DND-41 (cell line): ENCODE results near the gene E2F2.

Source experiments
- ATAC-seq: fragments of 200-7000 bp; cut with Tn5 transposase; 3 replicates; pipeline ENCODE4 v1.9.1; 2021; ENCODE audit warnings: low read depth; ENCODE audit not compliant: insufficient read depth
- DNase-seq: peaks from one replicate; pipeline ENCODE4 v3.0.0-alpha.2; 2020
- H2AFZ ChIP-seq: 2 replicates; pipeline ENCODE4 v1.6.0; 2012; ENCODE audit warnings: low read depth, low read length
- H3K27ac ChIP-seq: 2 replicates; pipeline ENCODE4 v1.5.1; 2012; ENCODE audit warnings: low read length, inconsistent platforms
- H3K27me3 ChIP-seq: fragments of 200-600 bp; sonication (generic); 2 replicates; pipeline ENCODE4 v1.6.0; 2012; ENCODE audit warnings: low read length, mild to moderate bottlenecking, inconsistent platforms; ENCODE audit not compliant: insufficient read depth, poor library complexity
- H3K36me3 ChIP-seq: 2 replicates; pipeline ENCODE4 v1.5.1; 2012; ENCODE audit warnings: low read length, inconsistent platforms; ENCODE audit not compliant: insufficient read depth
- H3K4me1 ChIP-seq: 2 replicates; pipeline ENCODE4 v1.5.1; 2012; ENCODE audit warnings: mild to moderate bottlenecking, low read length; ENCODE audit not compliant: insufficient read depth
- H3K4me2 ChIP-seq: 2 replicates; pipeline ENCODE4 v1.6.0; 2012; ENCODE audit warnings: mild to moderate bottlenecking, moderate library complexity, low read length, inconsistent platforms; ENCODE audit not compliant: insufficient read depth
- H3K4me3 ChIP-seq, 2 experiments: fragments of 200-600 bp in 1 of 2; shearing (Covaris generic) in 1 of 2; 2 replicates each; pipeline ENCODE4 v1.5.1; 2012 to 2016; ENCODE audit warnings: inconsistent platforms in 2 of 2, low read length in 2 of 2, mild to moderate bottlenecking in 2 of 2, low read depth in 1 of 2, moderate library complexity in 1 of 2
- H3K79me2 ChIP-seq: 2 replicates; pipeline ENCODE4 v1.6.0; 2012; ENCODE audit warnings: low read length, inconsistent platforms; ENCODE audit not compliant: insufficient read depth
- H3K9ac ChIP-seq: 2 replicates; pipeline ENCODE4 v1.6.0; 2012; ENCODE audit warnings: low read depth, mild to moderate bottlenecking, inconsistent platforms, low read length, moderate library complexity
- H3K9me3 ChIP-seq: 2 replicates; pipeline ENCODE4 v1.5.1; 2012; ENCODE audit warnings: low read length, moderate library complexity, mild to moderate bottlenecking, inconsistent platforms; ENCODE audit not compliant: insufficient read depth, severe bottlenecking
- H4K20me1 ChIP-seq: 2 replicates; pipeline ENCODE4 v1.6.0; 2012; ENCODE audit warnings: low read length; ENCODE audit not compliant: insufficient read depth
- CTCF ChIP-seq: IDR thresholded peaks from 2 replicates; pipeline ENCODE4 v1.5.1; 2012; ENCODE audit warnings: borderline replicate concordance, low read length, moderate library complexity, mild to moderate bottlenecking; ENCODE audit not compliant: poor library complexity, severe bottlenecking; ENCODE audit errors: extremely low read depth
- EZH2 ChIP-seq: IDR thresholded peaks from 3 replicates; pipeline ENCODE4 v1.6.1; 2012; ENCODE audit warnings: borderline replicate concordance, low read depth, mild to moderate bottlenecking, moderate library complexity, low read length, inconsistent platforms; ENCODE audit not compliant: severe bottlenecking

E2F2 gene

GRCh38 chr1:23463286-23463685, 67.7 kb downstream of the E2F2 start:
- Histone ChIP-seq H3K9ac (no peak overlapping the region), H3K9me3 (no peaks in the 10 kb centered on the region), H3K27me3 (peaks cover 6% of the 10 kb centered on the region), H3K4me2 (no peak overlapping the region), H4K20me1 (peaks cover 6% of the 10 kb centered on the region; the same call in 1 of the 2 replicates), H3K27ac (no peak overlapping the region), H3K36me3 (no peaks in the 10 kb centered on the region), H3K79me2 (no peaks in the 10 kb centered on the region), H2AFZ (no peak overlapping the region), H3K4me1 (no peaks in the 10 kb centered on the region), H3K4me3 (no peak overlapping the region)
- no peak for DNase-seq
- no peak for TF ChIP-seq EZH2
- no peak for TF ChIP-seq CTCF
- ATAC-seq: no peak

GRCh38 chr1:23462766-23463165, 68.3 kb downstream of the E2F2 start:
- Histone ChIP-seq H3K4me1 (no peaks in the 10 kb centered on the region), H3K9me3 (no peaks in the 10 kb centered on the region), H4K20me1 (peaks cover 6% of the 10 kb centered on the region; the same call in 1 of the 2 replicates), H3K4me3 (no peak overlapping the region), H3K79me2 (no peaks in the 10 kb centered on the region), H3K4me2 (no peak overlapping the region), H3K9ac (no peak overlapping the region), H3K27ac (no peak overlapping the region), H3K36me3 (no peaks in the 10 kb centered on the region), H2AFZ (no peak overlapping the region), H3K27me3 (peaks cover 6% of the 10 kb centered on the region)
- DNase-seq (no peak), ATAC-seq (no peak)
- TF ChIP-seq CTCF (no peak), EZH2 (no peak)

- Histone ChIP-seq H3K79me2 (no peaks in the 10 kb centered on the region), H3K4me3 (no peak overlapping the region), H3K4me1 (no peaks in the 10 kb centered on the region), H2AFZ (no peak overlapping the region), H3K36me3 (no peaks in the 10 kb centered on the region), H3K9me3 (no peaks in the 10 kb centered on the region), H3K9ac (no peak overlapping the region), H3K27ac (no peak overlapping the region), H3K27me3 (peaks cover 6% of the 10 kb centered on the region), H4K20me1 (peaks cover 6% of the 10 kb centered on the region; the same call in 1 of the 2 replicates), H3K4me2 (no peak overlapping the region)
- ATAC-seq: no peak
- TF ChIP-seq EZH2 (no peak), CTCF (no peak)
- DNase-seq: no peak
Observed at GRCh38 chr1:23461050-23461449, 70.0 kb downstream of the E2F2 start.

- no peak for TF ChIP-seq CTCF
- no peak for TF ChIP-seq EZH2
- no peak overlapping the region for H2AFZ ChIP-seq
- DNase-seq (no peak), ATAC-seq (no peak)
- no peak overlapping the region for H3K4me3 ChIP-seq
- H3K27ac ChIP-seq: no peak overlapping the region
- no peaks in the 10 kb centered on the region for H3K9me3 ChIP-seq
- peaks cover 3% of the 10 kb centered on the region; the same call in 1 of the 2 replicates for H4K20me1 ChIP-seq
- no peaks in the 10 kb centered on the region for H3K4me1 ChIP-seq
- no peaks in the 10 kb centered on the region for H3K79me2 ChIP-seq
- peaks cover 11% of the 10 kb centered on the region for H3K27me3 ChIP-seq
- H3K4me2 ChIP-seq: no peak overlapping the region
- H3K9ac ChIP-seq: no peak overlapping the region
- no peaks in the 10 kb centered on the region for H3K36me3 ChIP-seq
Observed at GRCh38 chr1:23460519-23460918, 70.5 kb downstream of the E2F2 start.
